Osteoblast (primary cell): Measurements from ENCODE around the gene OLFML3. TPM values are rescaled to one million over a fixed set of nuclear protein-coding genes. Genes with fewer than 3 reads are reported as not detected.
A peak's percentile ranks its signal among the peaks of the same experiment; 100 is the strongest.

ENCODE experiments used
- DNase-seq: peaks from one replicate; pipeline ENCODE4 v3.0.0; 2011; ENCODE audit warnings: low spot score, mixed read lengths; ENCODE audit not compliant: insufficient read length; ENCODE audit errors: missing footprints
- H2AFZ ChIP-seq: 2 replicates; pipeline ENCODE4 v1.6.0; 2011; ENCODE audit warnings: mild to moderate bottlenecking, low read length
- H3K27ac ChIP-seq: 2 replicates; pipeline ENCODE4 v1.5.1; 2011; ENCODE audit warnings: mild to moderate bottlenecking, low read depth, low read length, moderate library complexity
- H3K27me3 ChIP-seq: 2 replicates; pipeline ENCODE4 v1.6.0; 2012; ENCODE audit warnings: mild to moderate bottlenecking, control low read depth, inconsistent platforms, low read length, moderate library complexity; ENCODE audit not compliant: insufficient read depth
- H3K36me3 ChIP-seq: 2 replicates; pipeline ENCODE4 v1.5.1; 2011; ENCODE audit warnings: mild to moderate bottlenecking, low read length, control low read depth, moderate library complexity; ENCODE audit not compliant: insufficient read depth
- H3K4me1 ChIP-seq: 2 replicates; pipeline ENCODE4 v1.5.1; 2011; ENCODE audit warnings: mild to moderate bottlenecking, low read length, control low read depth, moderate library complexity; ENCODE audit not compliant: insufficient read depth
- H3K4me2 ChIP-seq: 2 replicates; pipeline ENCODE4 v1.6.0; 2011; ENCODE audit warnings: mild to moderate bottlenecking, low read length; ENCODE audit not compliant: insufficient read depth
- H3K4me3 ChIP-seq: fragments of 200-600 bp; sonication (generic); 3 replicates; pipeline ENCODE4 v1.5.1; 2012; ENCODE audit warnings: mild to moderate bottlenecking, low read length, inconsistent platforms; ENCODE audit not compliant: insufficient read depth
- H3K79me2 ChIP-seq: 2 replicates; pipeline ENCODE4 v1.6.0; 2012; ENCODE audit warnings: mild to moderate bottlenecking, low read length, control low read depth, inconsistent platforms; ENCODE audit not compliant: insufficient read depth
- H3K9me3 ChIP-seq: 2 replicates; pipeline ENCODE4 v1.5.1; 2011; ENCODE audit warnings: low read depth, low read length, control low read depth
- H4K20me1 ChIP-seq: 2 replicates; pipeline ENCODE4 v1.6.0; 2012; ENCODE audit warnings: mild to moderate bottlenecking, low read length, control low read depth; ENCODE audit not compliant: insufficient read depth
- total RNA-seq: library from RNA; depleted of rRNA; stranded (reverse); fragments of >200 nt; gene quantifications from 2 replicates; pipeline ENCODE4 v1.2.3, GENCODE V29; 2012
- TF ChIP-seq, protein P1 (sequence below): IDR thresholded peaks from 2 replicates; pipeline ENCODE4 v1.5.1; 2011; ENCODE audit warnings: mild to moderate bottlenecking, low read depth, low read length, moderate library complexity; ENCODE audit errors: extremely low read depth

Gene OLFML3
- total RNA-seq, 1 donor: 359 TPM

DNA sequence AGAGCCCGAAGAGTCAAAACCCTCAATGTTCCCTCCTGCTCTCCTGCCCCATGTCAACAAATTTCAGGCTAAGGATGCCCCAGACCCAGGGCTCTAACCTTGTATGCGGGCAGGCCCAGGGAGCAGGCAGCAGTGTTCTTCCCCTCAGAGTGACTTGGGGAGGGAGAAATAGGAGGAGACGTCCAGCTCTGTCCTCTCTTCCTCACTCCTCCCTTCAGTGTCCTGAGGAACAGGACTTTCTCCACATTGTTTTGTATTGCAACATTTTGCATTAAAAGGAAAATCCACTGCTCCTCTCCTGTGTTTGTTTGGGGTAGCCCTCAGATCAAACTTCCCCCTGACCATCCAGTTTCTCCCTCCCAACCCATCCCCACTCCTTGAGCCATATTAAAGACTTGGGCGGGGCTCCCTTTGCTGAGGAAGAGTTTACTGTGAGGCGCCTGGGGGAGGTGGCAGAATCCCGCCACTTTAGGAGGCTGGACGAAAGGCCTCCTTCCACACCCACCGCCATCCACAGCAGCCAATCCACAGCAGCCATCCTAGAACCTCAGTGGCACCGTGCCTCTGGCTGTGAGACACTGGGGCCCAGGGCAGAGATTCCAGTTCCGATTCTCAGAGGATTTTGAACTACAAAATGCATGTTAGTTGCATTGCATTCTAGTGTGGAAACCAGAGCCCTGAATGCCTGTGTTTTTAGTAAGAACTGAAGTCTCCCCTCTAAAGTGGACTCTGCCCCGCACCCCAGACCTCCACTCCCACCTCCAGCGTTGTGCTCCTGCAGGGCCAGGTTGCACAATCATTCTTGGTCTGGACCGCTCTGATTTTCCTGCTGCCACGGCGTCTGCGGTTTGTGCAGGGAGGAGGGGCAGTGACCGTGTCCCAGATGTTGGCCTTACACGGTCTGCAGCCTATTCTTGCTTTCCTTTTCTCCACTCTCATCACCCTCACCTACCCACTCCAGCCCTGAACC is 3.0 kb downstream of the OLFML3 start:
- Histone ChIP-seq H3K36me3 (peaks cover 3% of the 10 kb centered on the region), H2AFZ (peak overlapping the region; percentile 9), H3K9me3 (no peaks in the 10 kb centered on the region), H3K27ac (peak overlapping the region; percentile 38), H3K27me3 (no peaks in the 10 kb centered on the region), H3K4me3 (peak overlapping the region; percentile 60), H3K4me2 (peak overlapping the region; percentile 74), H3K4me1 (peaks cover 63% of the 10 kb centered on the region), H4K20me1 (no peaks in the 10 kb centered on the region), H3K79me2 (peaks cover 12% of the 10 kb centered on the region)
- TF ChIP-seq, protein P1, sequence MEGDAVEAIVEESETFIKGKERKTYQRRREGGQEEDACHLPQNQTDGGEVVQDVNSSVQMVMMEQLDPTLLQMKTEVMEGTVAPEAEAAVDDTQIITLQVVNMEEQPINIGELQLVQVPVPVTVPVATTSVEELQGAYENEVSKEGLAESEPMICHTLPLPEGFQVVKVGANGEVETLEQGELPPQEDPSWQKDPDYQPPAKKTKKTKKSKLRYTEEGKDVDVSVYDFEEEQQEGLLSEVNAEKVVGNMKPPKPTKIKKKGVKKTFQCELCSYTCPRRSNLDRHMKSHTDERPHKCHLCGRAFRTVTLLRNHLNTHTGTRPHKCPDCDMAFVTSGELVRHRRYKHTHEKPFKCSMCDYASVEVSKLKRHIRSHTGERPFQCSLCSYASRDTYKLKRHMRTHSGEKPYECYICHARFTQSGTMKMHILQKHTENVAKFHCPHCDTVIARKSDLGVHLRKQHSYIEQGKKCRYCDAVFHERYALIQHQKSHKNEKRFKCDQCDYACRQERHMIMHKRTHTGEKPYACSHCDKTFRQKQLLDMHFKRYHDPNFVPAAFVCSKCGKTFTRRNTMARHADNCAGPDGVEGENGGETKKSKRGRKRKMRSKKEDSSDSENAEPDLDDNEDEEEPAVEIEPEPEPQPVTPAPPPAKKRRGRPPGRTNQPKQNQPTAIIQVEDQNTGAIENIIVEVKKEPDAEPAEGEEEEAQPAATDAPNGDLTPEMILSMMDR: no peak
- DNase-seq: peak; percentile 94

DNA sequence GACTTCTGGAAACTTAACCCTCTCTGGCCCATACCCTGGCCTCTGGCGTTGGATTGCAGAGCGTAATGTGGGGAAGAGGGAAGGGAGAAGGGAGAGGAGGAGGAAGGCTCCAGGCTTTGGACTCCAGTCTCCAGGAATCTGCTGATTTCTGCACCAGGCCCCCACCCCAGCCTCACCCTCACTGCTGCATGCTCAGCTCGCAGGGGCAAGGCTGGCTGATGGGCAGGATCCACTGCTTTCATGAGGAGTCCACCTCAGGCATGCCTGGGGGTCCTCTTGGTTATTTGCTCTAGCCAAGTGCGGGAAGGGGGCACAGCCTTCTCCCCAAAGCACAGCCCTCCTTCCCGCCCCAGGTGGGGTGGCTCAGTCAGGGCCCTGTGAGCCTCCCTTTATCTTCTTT is 3.7 kb downstream of the OLFML3 start:
- no peak for DNase-seq
- Histone ChIP-seq H3K27ac (no peak overlapping the region), H3K4me1 (peaks cover 58% of the 10 kb centered on the region)

DNA sequence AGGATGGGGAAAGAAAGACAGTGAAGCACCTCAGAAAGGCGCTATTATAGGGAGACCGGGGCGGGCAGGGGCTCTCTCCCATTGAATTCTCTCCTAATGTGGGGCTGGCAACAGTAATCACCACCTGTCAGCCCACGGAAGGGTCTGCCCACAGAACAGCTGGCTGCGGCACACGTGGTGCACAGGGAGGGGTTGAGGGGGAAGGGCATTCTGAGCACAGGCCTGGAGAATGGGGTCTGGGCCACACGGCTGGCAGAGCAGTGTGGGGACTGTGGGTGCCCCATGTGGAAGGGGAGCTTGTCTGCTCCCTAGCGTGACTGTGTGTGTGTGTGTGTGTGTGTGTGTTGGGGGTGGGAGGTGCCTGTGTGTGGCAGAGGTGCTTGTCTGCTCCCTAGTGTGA is 4.1 kb downstream of the OLFML3 start:
- peaks cover 54% of the 10 kb centered on the region for H3K4me1 ChIP-seq
- H2AFZ ChIP-seq: no peak overlapping the region
- H3K79me2 ChIP-seq: peaks cover 12% of the 10 kb centered on the region
- peak overlapping the region; percentile 74 for H3K4me2 ChIP-seq
- no peaks in the 10 kb centered on the region for H3K9me3 ChIP-seq
- H3K4me3 ChIP-seq: no peak overlapping the region
- no peaks in the 10 kb centered on the region for H4K20me1 ChIP-seq
- H3K36me3 ChIP-seq: peaks cover 3% of the 10 kb centered on the region
- DNase-seq: no peak
- H3K27ac ChIP-seq: no peak overlapping the region
- TF ChIP-seq, protein P1: no peak
- H3K27me3 ChIP-seq: no peaks in the 10 kb centered on the region

More for the DNA sequence above, 3.7 kb downstream of the OLFML3 start:
- Histone ChIP-seq H3K9me3 (no peaks in the 10 kb centered on the region), H4K20me1 (no peaks in the 10 kb centered on the region), H3K4me3 (peak overlapping the region; percentile 60), H3K79me2 (peaks cover 12% of the 10 kb centered on the region), H3K27me3 (no peaks in the 10 kb centered on the region), H3K36me3 (peaks cover 3% of the 10 kb centered on the region), H2AFZ (peak overlapping the region; percentile 9), H3K4me2 (peak overlapping the region; percentile 74)
- TF ChIP-seq, protein P1: no peak

DNA sequence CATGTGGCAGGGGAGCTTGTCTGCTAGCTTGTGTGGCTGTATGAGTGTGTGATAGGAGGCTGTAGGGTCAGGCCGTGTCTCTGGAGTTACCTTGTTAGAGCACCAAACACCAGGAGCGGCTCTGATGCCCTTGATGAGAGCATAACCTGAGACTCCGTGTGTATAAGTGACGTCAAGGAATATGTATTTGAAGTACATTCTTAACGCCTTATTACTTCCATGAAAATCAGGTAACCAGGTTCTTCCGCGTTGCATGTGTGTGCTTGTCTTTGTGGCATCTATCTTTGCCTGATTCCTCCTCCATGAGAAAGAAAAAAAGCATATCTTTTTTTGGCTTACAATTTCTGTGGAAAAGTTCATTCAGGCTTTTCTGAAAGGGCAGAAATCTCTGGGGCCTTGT is 4.6 kb downstream of the OLFML3 start:
- H3K4me1 ChIP-seq: peaks cover 49% of the 10 kb centered on the region
- peaks cover 3% of the 10 kb centered on the region for H3K36me3 ChIP-seq
- peaks cover 12% of the 10 kb centered on the region for H3K79me2 ChIP-seq
- H3K27me3 ChIP-seq: no peaks in the 10 kb centered on the region
- H3K4me3 ChIP-seq: no peak overlapping the region
- H3K27ac ChIP-seq: no peak overlapping the region
- no peak for DNase-seq
- no peaks in the 10 kb centered on the region for H3K9me3 ChIP-seq
- H4K20me1 ChIP-seq: no peaks in the 10 kb centered on the region
- no peak overlapping the region for H3K4me2 ChIP-seq
- TF ChIP-seq, protein P1: no peak
- H2AFZ ChIP-seq: no peak overlapping the region
